Fibroblast of lung (primary cell): ENCODE data around the gene PLGLB2. TPM values are rescaled to one million over a fixed set of nuclear protein-coding genes. Genes with fewer than 3 reads are reported as not detected.
"Not testable (repeated sequence)": the region's sequence is repeated elsewhere in the genome, so short reads cannot be mapped to it uniquely, and the experiment has no call there.

ENCODE experiments used
- DNase-seq, 2 donors: peaks; one replicate each; pipeline versions ENCODE4 v3.0.0 to v3.0.0-alpha.2; 2010; ENCODE audit warnings: low read depth in 2 of 2
- H2AFZ ChIP-seq: 2 replicates; pipeline ENCODE4 v1.5.1; 2012; ENCODE audit warnings: low read length, control low read depth, inconsistent platforms
- H3K27ac ChIP-seq: 2 replicates; pipeline ENCODE4 v1.5.1; 2011; ENCODE audit warnings: low read length, control low read depth; ENCODE audit not compliant: insufficient read depth
- H3K27me3 ChIP-seq: 2 replicates; pipeline ENCODE4 v1.5.1; 2011; ENCODE audit warnings: mild to moderate bottlenecking, low read length; ENCODE audit not compliant: control insufficient read depth, insufficient read depth
- H3K36me3 ChIP-seq: 2 replicates; pipeline ENCODE4 v1.5.1; 2011; ENCODE audit warnings: low read length; ENCODE audit not compliant: control insufficient read depth, insufficient read depth
- H3K4me1 ChIP-seq: 2 replicates; pipeline ENCODE4 v1.5.1; 2011; ENCODE audit warnings: low read length; ENCODE audit not compliant: control insufficient read depth, insufficient read depth; ENCODE audit errors: extremely low read depth
- H3K4me2 ChIP-seq: 2 replicates; pipeline ENCODE4 v1.5.1; 2011; ENCODE audit warnings: low read length, control low read depth; ENCODE audit not compliant: insufficient read depth; ENCODE audit errors: extremely low read depth
- H3K4me3 ChIP-seq, 4 experiments: fragments of 200-600 bp in 1 of 4; sonication (generic) in 1 of 4; replicated peaks in 1 of 4; 2 replicates each; pipeline ENCODE4 v1.5.1; 2011 to 2016; ENCODE audit warnings: low read length in 4 of 4, low read depth in 3 of 4, mild to moderate bottlenecking in 3 of 4, control low read depth in 2 of 4, inconsistent platforms in 1 of 4, mixed read lengths in 1 of 4; ENCODE audit not compliant: insufficient read depth in 1 of 4; ENCODE audit errors: control extremely low read depth in 1 of 4
- H3K79me2 ChIP-seq: 2 replicates; pipeline ENCODE4 v1.5.1; 2012; ENCODE audit warnings: mild to moderate bottlenecking, low read length, inconsistent platforms; ENCODE audit not compliant: control insufficient read depth, insufficient read depth
- H3K9ac ChIP-seq: 2 replicates; pipeline ENCODE4 v1.5.1; 2011; ENCODE audit warnings: mild to moderate bottlenecking, low read length, control low read depth; ENCODE audit not compliant: insufficient read depth
- H3K9me3 ChIP-seq: 2 replicates; pipeline ENCODE4 v1.5.1; 2012; ENCODE audit warnings: low read depth, low read length; ENCODE audit not compliant: control insufficient read depth, insufficient read depth
- H4K20me1 ChIP-seq: 2 replicates; pipeline ENCODE4 v1.5.1; 2011; ENCODE audit warnings: low read length; ENCODE audit not compliant: control insufficient read depth, insufficient read depth; ENCODE audit errors: extremely low read depth
- polyA minus RNA-seq: library from RNA; depleted of rRNA, polyadenylated mRNA; stranded (reverse); fragments of >200 nt; gene quantifications from 2 replicates; pipeline ENCODE4 v1.2.3, GENCODE V29; 2011; ENCODE audit warnings: low replicate concordance
- polyA plus RNA-seq, 2 donors: library from polyadenylated mRNA; depleted of rRNA in 1 of 2; stranded (reverse) in 1 of 2; unstranded in 1 of 2; fragments of >200 nt; gene quantifications; 2 replicates each; pipeline ENCODE4 v1.2.1, GENCODE V29; 2011 to 2012; ENCODE audit warnings: missing spikeins in 1 of 2
- total RNA-seq: library from RNA; depleted of rRNA; stranded (reverse); fragments of >200 nt; gene quantifications from 2 replicates; pipeline ENCODE4 v1.2.1, GENCODE V29; 2014

Gene PLGLB2
- 1.3 and 1.7 TPM in 2 replicates for total RNA-seq
- polyA plus RNA-seq, result 1.1 and 1.9 TPM in 2 replicates
- 1.1 and 1.3 TPM in 2 replicates for polyA plus RNA-seq (2012)
- polyA minus RNA-seq, result 1.3 TPM in 1 of 2 replicates, not detected in the other

GRCh38 chr2:87747791-87748190 is at the start of gene PLGLB2:
Gene PLGLB2, plus strand, starts transcription at chr2:87748087. Its CDS starts 67 bp downstream, at chr2:87748154.
- not testable (repeated sequence) for DNase-seq, H3K4me3 ChIP-seq, H2AFZ ChIP-seq, H3K4me1 ChIP-seq, H3K27me3 ChIP-seq, H3K9me3 ChIP-seq, H3K79me2 ChIP-seq, H3K4me2 ChIP-seq, H3K9ac ChIP-seq, H4K20me1 ChIP-seq, H3K36me3 ChIP-seq, H3K27ac ChIP-seq

DNA sequence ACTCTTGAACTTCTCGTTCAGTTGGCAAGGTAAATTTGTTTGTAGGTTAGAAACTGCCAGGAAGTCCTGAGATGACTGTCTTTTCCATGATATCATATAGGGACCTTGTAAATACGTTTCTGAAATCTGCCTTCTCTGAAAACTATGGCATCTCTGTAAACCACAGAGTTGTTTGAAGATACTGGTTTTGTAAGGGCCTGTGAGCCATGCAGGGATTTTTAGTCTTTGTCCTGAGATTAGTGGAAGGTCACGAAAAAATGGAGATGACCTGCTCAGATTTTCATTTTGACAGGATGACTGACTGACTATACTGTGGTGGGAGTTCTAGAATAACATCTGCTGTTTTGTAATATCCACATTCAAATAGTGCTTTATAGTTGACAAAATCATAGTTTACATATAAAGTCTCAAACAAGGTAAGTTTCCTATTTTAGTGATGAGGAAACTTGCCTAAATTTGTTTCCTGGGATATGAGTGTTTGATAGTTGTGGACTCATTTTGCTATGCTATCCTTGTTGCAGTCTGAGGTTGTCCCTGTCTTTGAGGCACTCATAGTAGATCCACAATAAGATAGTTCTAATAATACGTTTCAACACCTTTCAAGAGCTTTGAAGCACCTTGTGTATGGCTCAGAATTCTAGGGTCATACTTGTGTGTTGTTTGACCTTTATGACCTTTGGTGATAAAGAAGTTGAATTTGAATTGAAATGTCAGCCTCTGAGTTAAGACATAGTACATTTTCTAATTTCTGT is 43.1 kb upstream of the PLGLB2 start:
- not testable (repeated sequence) for H3K4me2 ChIP-seq, H3K36me3 ChIP-seq, DNase-seq, H3K27ac ChIP-seq, H2AFZ ChIP-seq, H4K20me1 ChIP-seq, H3K9ac ChIP-seq, H3K4me1 ChIP-seq, H3K79me2 ChIP-seq, H3K4me3 ChIP-seq, H3K9me3 ChIP-seq, H3K27me3 ChIP-seq

DNA sequence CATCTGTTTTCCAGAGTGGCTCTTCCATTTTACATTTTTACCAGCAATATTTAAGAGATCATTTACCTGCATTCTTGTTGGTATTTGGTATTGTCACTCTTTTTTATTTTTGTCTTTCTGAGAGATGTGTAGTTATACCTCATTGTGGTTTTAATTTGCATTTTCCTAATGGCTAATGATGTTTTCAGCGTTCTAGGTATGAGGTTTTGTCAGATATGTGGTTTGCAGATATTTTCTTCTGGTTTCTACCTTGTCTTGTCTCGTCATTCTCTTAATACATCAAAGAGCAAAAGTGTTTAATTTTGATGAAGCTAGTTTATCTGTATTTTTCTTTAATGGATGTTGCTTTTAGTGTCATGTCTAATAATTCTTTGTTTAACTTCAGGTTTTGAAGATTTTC is 39.5 kb upstream of the PLGLB2 start:
- H3K9me3 ChIP-seq, DNase-seq, H3K9ac ChIP-seq, H3K4me3 ChIP-seq, H3K79me2 ChIP-seq, H3K4me2 ChIP-seq, H3K36me3 ChIP-seq, H2AFZ ChIP-seq, H3K27me3 ChIP-seq, H3K27ac ChIP-seq, H4K20me1 ChIP-seq, H3K4me1 ChIP-seq: not testable (repeated sequence)

DNA sequence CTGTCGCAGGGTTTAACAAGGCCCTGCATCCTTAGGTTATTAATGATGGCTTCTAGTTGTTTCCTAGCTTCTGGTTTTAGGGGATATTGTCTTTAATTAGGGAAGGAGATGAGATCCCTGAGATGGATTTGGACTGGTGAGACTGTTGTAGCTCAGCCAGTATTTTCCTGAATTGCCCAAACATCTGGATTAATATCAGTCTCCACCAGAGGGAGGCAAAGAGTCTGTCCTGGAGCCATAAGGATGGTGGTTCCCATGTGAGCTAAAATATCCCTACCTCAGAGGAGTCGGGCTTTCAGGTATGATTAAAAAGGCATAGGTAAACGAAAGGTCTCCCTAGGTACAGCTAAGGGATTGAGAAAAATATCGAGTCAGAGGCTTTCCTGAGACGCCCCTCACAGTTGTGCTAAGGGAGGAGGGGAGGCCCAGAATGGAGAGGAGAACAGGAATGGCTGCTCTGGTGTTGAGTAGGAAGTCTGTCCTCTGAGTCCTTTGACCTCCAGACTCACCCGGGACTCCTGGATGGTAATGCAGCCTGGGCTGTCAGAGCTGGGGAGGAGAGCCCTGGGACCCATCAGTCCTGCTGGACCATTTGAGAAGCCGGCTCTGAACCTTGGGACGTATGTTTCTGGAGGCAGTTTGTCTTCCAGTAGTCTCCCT is 19.8 kb upstream of the PLGLB2 start:
- H3K9ac ChIP-seq, H3K4me3 ChIP-seq, H3K9me3 ChIP-seq, H3K4me1 ChIP-seq, H2AFZ ChIP-seq, H3K27ac ChIP-seq, H3K4me2 ChIP-seq, H3K79me2 ChIP-seq, H3K27me3 ChIP-seq, DNase-seq, H3K36me3 ChIP-seq, H4K20me1 ChIP-seq: not testable (repeated sequence)

DNA sequence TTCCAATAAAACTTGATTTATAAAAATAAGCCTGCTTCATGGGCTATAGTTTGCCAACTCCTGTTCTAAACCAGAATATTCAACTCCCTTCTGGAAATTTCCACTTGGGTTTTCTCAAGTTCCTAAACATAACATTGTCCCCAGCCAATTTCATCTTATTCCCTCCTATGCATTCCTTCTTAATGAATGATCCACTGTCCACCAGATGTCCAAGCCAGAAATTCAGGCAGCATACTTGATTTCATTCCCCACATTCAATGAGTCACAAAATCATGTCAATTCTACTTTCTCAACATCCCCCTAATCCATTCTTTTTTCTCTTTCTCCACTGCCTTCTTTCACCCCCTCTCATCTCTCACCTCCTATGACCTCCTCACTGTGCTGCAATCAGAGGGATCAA is 7.0 kb upstream of the PLGLB2 start:
- H3K4me3 ChIP-seq, H3K4me2 ChIP-seq, H3K9ac ChIP-seq, H3K27me3 ChIP-seq, DNase-seq, H4K20me1 ChIP-seq, H3K4me1 ChIP-seq, H3K27ac ChIP-seq, H3K36me3 ChIP-seq, H3K79me2 ChIP-seq, H2AFZ ChIP-seq, H3K9me3 ChIP-seq: not testable (repeated sequence)

DNA sequence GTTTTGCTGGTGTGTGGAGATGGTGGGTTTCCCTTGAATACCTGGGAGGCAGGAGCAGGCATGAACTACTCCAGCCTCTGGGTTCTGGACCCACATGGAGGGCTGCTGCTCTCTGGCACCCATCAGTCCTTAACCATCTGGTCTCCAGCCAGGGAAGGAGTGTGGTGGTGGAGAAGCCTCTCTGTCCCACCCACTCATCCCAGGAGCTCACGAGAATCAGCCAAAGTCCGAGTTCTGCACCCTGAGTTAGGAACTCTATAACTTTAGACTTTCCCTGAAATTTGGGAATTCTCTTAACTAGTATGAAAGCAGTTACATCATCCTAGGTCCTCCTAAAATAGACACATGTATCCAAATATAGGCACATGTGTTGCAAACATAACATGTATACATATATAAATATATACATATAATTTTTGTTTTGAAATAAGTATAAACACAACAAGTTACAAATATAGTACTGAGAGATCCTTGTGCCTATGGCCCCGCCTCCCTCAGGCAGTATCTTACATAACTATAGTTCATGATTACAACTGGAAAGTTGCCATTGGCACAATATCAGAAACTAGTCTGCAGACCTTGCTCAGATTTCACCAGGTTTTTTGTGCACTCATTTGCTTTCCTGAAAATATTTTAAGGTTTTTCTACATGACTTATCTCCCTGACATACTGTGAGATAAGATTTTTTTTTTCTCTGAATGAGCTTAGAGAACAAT is 5.3 kb upstream of the PLGLB2 start:
- H3K9me3 ChIP-seq, H3K36me3 ChIP-seq, H3K27me3 ChIP-seq, H3K4me3 ChIP-seq, H3K9ac ChIP-seq, H2AFZ ChIP-seq, H3K27ac ChIP-seq, H3K4me2 ChIP-seq, H3K4me1 ChIP-seq, DNase-seq, H4K20me1 ChIP-seq, H3K79me2 ChIP-seq: not testable (repeated sequence)
